Measurements from ENCODE around the gene UFL1.

- TF ChIP-seq, protein P1, sequence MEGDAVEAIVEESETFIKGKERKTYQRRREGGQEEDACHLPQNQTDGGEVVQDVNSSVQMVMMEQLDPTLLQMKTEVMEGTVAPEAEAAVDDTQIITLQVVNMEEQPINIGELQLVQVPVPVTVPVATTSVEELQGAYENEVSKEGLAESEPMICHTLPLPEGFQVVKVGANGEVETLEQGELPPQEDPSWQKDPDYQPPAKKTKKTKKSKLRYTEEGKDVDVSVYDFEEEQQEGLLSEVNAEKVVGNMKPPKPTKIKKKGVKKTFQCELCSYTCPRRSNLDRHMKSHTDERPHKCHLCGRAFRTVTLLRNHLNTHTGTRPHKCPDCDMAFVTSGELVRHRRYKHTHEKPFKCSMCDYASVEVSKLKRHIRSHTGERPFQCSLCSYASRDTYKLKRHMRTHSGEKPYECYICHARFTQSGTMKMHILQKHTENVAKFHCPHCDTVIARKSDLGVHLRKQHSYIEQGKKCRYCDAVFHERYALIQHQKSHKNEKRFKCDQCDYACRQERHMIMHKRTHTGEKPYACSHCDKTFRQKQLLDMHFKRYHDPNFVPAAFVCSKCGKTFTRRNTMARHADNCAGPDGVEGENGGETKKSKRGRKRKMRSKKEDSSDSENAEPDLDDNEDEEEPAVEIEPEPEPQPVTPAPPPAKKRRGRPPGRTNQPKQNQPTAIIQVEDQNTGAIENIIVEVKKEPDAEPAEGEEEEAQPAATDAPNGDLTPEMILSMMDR (optimal IDR thresholded peaks at IDR 0.05 in 1 of 3, IDR thresholded peaks at IDR 0.05 in 1 of 3, conservative IDR thresholded peaks at IDR 0.05 in 1 of 3; ENCODE audit: extremely low read depth in 1 of 3, insufficient read depth in 2 of 3, low read length in 3 of 3): no peak
- no peak for TF ChIP-seq EZH2 (IDR thresholded peaks at IDR 0.05; ENCODE audit: low read length)
Measured at GRCh38 chr6:96528193-96528592, 6.6 kb downstream of the UFL1 start.
